Body of pancreas (tissue), 4 donors: ENCODE measurements around the gene AKAP4.

Source experiments
- CTCF ChIP-seq, 7 experiments: fragments of 450-650 bp in 4 of 7; fragments of 200-600 bp in 3 of 7; sonication (generic) in 3 of 7; IDR thresholded peaks; one replicate each; pipeline ENCODE4 v1.5.1; 2016 to 2019; ENCODE audit warnings: antibody characterized with exemption in 7 of 7
- POLR2A ChIP-seq, 3 donors: fragments of 450-650 bp; IDR thresholded peaks; one replicate each; pipeline ENCODE4 v1.6.1; 2016; ENCODE audit warnings: antibody characterized with exemption in 3 of 3, mild to moderate bottlenecking in 2 of 3

DNA sequence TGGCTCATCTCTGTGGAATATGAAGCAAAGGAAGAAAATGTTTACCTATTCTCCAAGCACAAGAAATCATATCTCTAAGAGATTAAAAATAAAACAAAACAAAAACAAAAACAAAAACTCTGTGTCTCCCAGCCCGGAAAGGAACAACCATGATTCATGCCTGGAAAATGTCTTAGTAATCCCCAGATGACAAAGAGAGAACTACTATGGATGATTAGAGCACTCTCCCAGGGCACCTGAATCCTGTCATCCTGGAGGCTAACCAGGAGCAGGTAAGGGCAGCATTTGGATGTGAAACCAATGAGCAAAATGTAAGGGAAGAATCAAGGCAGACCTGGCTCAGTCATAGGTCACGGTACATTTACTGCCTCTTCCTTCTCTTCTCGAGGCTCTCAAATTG, 1.7 kb upstream of the AKAP4 start:
- TF ChIP-seq CTCF (IDR thresholded peaks at IDR 0.05) (no peak), POLR2A (IDR thresholded peaks at IDR 0.05) (no peak)
